ENCODE data around the gene PBX2.

GRCh38 chr6:32188381-32189068 lies 1.5 kb downstream of the PBX2 start:
- TF ChIP-seq SUZ12 (IDR thresholded peaks at IDR 0.05; ENCODE audit: extremely low read depth, insufficient read depth, insufficient read length) (no peak), YY1 (IDR thresholded peaks at IDR 0.05; ENCODE audit: insufficient read depth, insufficient read length) (no peak)
